ENCODE results near the gene LARP7.
"Not testable (repeated sequence)": the region's sequence is repeated elsewhere in the genome, so short reads cannot be mapped to it uniquely, and the experiment has no call there.

The LARP7 gene

DNA sequence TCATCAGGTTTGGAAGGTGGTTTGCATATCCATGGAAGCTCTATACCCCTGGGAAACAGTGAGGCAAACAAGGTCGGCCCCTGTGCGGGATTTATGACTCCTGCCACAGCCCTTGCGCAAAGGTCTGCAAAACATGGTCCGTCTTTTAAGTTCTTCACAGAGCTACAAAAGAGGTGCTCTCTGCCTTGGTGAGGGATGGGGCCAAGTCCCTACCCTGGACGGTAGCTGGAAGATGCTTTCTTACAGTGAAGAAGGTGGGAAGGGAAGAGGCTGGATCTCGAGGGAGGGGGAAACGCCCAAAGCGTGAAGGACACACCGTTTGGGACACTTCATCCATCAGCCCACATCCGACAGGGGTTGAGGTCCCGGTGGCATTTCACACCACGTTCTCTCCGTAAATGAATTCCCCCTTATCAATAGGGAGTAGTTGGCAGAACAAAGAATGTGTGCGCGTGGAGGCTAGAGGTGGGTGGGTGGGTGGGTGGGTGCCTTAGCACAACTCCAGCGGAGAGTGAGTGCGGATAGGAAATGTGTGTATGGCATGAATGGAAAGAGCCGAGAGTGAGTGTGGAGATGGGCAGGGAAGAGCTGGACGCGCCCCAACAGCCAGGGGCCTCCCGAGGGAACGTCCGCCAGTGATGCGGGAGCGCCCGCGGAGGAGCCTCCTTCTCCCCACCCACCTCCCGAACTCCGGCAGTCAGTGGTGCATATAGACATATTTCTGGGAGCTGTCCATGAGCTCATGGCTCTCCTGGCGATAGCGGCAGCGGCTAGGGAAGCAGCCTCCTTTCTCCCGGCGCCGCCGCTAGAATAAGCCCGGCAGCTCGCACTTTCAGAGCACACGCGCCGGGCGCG lies 68.3 kb downstream of the LARP7 start:
- no peak overlapping the region for H3K4me3 ChIP-seq (ENCODE audit: low read length)
- no peak overlapping the region for H3K9ac ChIP-seq (ENCODE audit: low read length)
- no peaks in the 10 kb centered on the region for H3K4me1 ChIP-seq (ENCODE audit: control insufficient read depth, insufficient read depth, low read length)
- no peaks in the 10 kb centered on the region for H3K36me3 ChIP-seq (ENCODE audit: control insufficient read depth, insufficient read depth, low read length)
- H3K9me3 ChIP-seq (ENCODE audit: control insufficient read depth, low read length), result no peaks in the 10 kb centered on the region
- peaks cover 22% of the 10 kb centered on the region for H3K27me3 ChIP-seq (ENCODE audit: control insufficient read depth, insufficient read depth, low read length)

DNA sequence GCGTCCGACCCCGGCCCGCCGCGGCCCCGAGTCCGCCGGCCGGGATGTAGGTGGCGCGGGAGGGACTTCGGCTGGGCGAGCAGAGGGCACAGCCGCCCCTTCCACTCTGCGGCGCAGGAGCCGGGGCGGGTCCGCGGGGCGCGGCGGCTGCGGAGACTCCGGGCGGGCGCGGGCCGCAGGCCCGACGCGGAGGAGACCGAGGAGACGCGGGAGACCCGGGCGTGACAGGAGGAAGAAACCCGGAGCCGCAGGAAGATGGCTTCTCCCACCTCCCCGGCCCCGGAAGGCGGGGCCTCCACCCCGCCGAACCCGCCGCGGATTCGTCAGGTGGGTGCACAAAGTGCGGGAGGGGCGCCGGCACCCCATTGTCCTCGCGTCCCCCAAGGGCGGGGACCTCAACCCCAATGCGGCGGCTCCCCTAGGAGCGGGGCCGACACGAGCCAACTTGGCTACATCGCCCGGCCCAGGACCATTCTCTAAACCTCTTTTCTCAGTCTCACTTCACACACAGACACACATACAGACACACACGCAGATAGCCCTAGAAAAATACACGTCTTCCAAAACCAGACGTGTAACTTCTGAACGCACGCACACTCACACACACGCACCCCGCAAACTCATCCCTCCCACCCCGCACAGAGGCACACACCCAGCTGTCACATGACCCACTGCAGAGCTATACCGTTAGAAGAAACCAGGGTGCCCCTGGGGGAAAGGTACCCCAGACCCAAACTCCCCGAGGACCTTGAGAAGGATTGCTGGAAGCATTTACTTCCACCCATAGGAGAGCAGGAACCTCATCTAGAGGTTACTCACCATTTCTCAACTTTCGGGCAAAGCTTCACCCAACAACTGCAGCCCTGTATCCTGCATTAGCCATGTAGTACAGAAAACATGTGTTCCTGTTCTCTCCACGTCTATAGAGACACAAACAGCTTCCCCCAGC lies 69.2 kb downstream of the LARP7 start:
- not testable (repeated sequence) for H3K4me1 ChIP-seq (ENCODE audit: control insufficient read depth, insufficient read depth, low read length); H3K9me3 ChIP-seq (ENCODE audit: control insufficient read depth, low read length); H3K9ac ChIP-seq (ENCODE audit: low read length); H3K4me3 ChIP-seq (ENCODE audit: low read length); H3K36me3 ChIP-seq (ENCODE audit: control insufficient read depth, insufficient read depth, low read length)
- peaks cover 22% of the 10 kb centered on the region for H3K27me3 ChIP-seq (ENCODE audit: control insufficient read depth, insufficient read depth, low read length)

GRCh38 chr4:112706840-112707207 lies 69.9 kb downstream of the LARP7 start:
- Histone ChIP-seq H3K9me3 (ENCODE audit: control insufficient read depth, low read length) (no peaks in the 10 kb centered on the region), H3K4me3 (ENCODE audit: low read length) (no peak overlapping the region), H3K27me3 (ENCODE audit: control insufficient read depth, insufficient read depth, low read length) (peaks cover 22% of the 10 kb centered on the region), H3K36me3 (ENCODE audit: control insufficient read depth, insufficient read depth, low read length) (no peaks in the 10 kb centered on the region), H3K9ac (ENCODE audit: low read length) (no peak overlapping the region), H3K4me1 (ENCODE audit: control insufficient read depth, insufficient read depth, low read length) (no peaks in the 10 kb centered on the region)
